AG20443 (cell line): ENCODE data around the gene NKAIN2.
"Not testable (repeated sequence)": the region's sequence is repeated elsewhere in the genome, so short reads cannot be mapped to it uniquely, and the experiment has no call there.

Source experiments
- DNase-seq: peaks from one replicate; pipeline ENCODE4 v3.0.0; 2012; ENCODE audit warnings: low spot score, mixed read lengths

NKAIN2 gene

DNA sequence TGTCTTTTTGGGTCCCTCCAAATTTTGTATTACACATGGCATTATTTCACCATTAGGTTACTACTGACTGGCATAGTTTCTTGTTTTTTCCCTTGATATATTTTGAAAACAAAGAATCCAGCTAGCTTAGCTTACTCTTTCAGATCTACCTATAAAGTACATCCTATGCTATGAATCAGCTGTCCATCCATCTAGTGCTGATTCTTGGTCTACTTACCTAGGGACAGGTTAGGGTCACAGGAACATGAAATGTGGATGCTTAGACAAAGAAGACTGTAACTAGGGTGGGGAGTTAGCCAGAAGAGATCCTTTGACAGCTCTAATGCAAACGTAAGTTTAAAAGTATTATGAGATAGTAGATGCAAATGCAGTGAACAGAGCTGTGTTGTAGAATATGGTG, 91.7 kb downstream of the NKAIN2 start:
- no peak for DNase-seq

DNA sequence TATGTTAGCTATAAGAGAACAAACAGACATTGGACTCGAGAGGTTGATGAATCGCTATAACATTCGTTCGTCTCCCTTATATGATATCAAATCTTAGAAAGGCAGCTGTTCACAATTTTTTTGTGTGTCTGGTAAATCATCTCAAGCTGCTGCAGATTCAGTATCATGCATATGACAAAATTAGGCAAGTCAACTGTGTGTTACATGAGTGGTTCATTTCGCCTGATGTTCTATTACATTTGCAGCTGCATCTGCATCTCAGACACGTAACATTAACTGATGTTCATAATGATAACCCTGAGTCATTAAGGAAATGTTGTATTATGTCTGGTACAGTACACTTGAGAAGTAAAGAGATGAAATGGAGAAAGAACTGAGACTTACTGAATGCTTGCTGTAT, 92.1 kb downstream of the NKAIN2 start:
- DNase-seq: no peak

DNA sequence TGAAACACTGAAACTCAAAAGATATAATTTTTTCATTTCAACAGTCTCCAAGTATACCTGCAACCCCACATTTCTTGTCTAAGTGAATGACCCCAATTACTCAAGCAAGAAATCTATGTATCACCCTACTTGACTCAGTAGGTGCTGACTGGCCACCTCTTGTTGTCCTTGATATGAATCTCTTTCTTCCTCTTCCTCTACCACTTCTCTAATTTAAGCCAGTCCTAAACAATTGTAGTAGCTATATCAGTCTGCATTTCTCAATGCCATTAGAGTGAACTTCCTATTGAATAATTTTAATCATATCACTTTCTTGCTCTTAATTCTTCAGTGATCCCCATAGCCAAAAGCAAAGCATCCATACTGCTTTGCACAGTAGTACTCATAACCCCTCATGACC, 93.2 kb downstream of the NKAIN2 start:
- no peak for DNase-seq

DNA sequence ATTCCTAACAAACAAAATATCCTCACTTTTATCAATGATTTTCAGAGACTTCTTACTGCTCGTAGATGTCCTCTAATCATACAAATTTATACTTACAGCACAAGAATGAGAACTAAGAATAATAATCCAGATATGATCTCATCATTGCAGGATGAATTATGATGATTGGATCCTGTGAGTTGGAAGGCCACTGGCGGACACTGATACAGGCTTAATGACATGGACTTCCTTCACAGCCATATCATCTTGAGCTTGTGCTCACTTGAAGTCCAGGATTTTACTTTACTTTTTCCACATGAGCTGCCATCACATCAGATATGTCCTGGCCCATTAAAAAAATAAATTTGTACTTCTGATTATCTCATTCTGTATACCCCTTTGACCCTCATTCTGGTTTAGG, 94.3 kb downstream of the NKAIN2 start:
- DNase-seq: no peak

DNA sequence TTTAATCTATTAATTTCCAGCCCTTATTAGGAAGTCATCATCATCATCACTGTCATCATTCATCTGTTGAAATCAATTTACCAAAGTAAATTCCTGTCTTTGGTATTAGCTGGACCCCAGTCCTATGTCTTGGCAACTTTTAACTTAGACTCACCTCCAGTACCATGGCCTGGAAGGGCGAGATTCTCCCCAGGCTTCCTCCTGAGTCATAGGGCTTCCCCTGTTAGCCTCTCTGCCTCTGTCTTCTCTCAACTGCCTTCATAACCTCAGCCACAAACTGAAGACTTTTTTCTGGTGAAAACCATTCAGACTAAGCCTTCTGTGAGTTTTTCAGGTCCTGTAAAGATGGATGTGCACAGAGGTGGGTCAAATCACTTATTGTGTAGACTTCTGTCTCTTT, 95.0 kb downstream of the NKAIN2 start:
- no peak for DNase-seq

DNA sequence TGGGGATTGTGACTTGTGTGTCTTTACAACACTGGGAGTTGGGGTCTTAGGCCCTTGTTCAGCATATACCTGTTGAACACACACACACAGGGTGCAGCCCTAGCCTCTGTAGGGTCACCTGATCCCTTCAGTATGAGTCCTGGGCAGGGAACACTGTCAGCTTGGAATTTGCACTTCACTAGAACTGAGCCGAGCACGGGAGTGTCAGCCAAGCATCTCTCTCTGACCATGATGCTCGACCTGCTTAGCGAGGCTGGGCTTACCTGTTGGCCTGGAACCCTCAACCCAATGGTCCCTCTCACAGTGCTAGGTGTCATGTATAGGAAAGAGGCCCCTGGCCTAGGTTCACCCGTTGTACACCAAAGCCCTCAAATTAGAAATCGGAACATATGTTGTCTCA, 96.1 kb downstream of the NKAIN2 start:
- no peak for DNase-seq

DNA sequence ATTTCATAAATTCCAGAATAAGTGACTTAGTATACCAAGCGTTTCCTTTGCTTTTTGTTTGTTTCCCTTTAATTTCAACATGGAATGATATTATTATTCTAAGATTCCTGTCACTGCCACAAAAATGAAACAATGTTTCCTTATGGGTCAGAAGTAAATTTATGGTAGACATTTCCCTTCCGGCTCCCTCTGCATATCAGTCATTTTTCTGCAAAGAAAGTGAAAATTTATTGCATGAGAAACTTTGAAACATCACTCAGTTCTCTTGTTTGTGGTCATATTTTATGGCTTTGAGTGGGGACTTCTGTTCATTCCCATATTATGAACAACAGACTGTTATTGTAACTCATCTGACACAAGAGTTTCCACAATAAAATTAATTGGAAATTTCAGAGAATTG, 97.8 kb downstream of the NKAIN2 start:
- no peak for DNase-seq

DNA sequence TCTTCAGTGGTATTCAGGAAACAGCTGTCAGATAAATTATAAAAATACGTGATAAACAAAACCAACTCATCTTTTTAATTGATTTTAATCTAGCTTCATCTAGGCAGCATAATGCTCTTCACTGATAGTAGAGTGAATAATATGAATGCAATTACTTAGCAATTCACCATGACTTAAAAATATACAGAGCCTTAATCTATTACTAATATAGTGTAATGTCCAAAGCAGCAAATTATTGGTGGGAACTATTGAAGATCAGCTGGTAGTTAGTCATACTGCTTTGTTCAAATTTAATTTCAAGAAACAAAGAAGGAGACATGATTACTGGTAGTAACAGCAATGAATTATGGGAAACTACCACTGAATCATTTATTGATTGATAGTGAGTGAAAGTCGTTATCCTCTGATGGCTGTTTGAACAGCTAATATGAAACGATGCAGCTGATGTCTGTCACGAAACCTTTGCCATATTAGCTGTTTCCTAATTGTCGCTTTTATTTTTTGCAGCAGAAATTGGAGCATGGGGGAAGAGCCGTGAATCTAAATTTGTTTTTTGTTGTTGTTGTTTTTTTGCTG, 99.2 kb downstream of the NKAIN2 start:
- no peak for DNase-seq

DNA sequence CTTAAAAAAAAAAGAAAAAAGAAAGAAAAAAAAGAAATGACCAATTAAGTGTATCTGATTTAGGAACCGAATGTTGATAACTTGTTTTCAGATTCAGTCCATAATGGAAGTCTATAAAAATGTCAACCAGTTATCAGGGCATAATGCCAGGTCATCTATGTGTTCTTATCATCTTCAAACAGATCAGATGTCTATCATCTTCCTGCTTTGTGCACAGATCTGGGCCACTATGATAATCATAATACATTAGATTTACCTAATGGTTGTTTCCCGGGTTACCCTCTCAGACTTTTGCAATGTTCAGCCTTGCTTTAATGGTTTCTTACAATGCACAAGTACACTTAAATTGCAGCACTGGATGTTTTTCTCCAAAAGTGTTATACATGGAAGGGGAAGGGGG, 100.6 kb downstream of the NKAIN2 start:
- no peak for DNase-seq

DNA sequence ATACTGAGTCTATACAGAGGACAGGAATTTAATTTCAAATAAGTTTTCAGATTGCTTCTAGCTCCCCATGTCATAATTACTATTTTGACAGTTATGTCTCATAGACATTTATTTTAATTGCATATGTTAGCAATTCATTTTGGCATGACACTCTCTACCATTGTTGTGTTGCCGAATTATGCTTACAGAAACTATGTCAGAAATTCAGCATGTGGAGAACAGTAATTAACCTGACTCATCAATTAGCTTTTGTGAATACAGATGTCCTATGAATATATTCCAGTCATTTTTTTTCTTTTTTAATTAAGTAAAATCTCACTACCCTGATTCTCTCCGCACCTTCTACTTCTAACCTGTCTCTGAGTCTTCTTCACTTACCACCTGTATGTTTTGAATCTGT, 105.1 kb downstream of the NKAIN2 start:
- no peak for DNase-seq

DNA sequence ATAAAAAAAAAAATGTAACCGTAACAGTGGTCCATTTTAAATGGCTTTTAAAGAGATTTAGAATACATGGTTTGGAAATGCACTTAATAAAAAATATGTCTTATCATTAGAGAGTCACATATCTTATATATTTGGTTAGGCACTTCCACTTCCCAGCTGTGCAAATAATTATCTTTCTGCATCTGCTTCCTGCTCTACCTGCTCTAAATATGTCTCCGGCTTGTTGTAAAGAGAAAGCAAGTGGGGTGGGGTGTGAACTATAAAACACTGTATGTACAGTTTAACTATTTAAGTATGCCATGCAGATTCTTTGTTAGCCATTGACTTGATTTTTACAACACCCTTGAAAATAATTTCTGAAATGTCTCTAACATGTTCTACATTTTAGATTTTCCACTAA, 106.3 kb downstream of the NKAIN2 start:
- DNase-seq: no peak

DNA sequence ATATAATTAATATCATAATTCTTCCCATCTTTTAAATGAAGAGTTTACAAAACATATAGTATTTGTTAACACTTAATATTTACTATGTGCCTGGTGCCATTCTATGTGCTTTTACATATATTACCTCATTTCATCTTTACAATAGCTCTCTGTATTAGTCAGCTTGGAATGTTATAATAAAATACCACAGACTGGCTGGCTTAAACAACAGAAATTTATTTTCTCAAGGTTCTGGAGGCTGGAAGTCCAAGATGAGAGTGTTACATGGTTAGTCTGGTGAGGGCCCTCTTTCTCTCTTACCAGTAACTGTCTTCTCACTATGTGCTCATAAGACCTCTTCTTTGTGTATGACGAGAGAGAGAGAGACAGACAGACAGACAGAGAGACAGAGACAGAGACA, 110.2 kb downstream of the NKAIN2 start:
- no peak for DNase-seq

DNA sequence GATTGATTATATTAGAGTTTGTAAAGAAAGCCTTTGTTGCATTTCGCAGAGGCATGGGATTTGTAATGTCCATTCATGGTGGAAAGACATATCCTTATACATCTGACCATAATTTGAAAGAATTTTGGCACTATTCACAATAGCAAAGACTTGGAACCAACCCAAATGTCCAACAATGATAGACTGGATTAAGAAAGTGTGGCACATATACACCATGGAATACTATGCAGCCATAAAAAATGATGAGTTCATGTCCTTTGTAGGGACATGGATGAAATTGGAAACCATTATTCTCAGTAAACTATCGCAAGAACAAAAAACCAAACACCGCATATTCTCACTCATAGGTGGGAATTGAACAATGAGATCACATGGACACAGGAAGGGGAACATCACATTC, 119.7 kb downstream of the NKAIN2 start:
- not testable (repeated sequence) for DNase-seq

DNA sequence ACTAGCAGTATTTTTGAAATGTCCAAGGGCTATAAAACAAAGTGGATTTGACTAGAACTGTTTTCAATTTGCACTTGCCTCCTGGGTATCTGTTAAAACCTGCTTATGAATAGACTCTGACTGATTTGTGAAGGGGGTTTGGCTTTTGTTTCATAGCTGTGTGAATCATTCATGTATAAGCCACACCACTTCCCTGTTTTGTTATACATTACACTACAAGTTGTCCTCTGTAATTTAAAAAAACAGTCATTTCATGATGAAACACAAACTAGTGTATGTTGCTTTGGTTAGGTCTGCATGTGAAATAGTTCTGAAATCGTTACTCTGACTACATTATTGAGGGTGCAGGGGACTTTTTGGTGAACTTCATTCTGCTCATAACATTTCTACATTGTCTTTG, 121.7 kb downstream of the NKAIN2 start:
- DNase-seq: no peak

DNA sequence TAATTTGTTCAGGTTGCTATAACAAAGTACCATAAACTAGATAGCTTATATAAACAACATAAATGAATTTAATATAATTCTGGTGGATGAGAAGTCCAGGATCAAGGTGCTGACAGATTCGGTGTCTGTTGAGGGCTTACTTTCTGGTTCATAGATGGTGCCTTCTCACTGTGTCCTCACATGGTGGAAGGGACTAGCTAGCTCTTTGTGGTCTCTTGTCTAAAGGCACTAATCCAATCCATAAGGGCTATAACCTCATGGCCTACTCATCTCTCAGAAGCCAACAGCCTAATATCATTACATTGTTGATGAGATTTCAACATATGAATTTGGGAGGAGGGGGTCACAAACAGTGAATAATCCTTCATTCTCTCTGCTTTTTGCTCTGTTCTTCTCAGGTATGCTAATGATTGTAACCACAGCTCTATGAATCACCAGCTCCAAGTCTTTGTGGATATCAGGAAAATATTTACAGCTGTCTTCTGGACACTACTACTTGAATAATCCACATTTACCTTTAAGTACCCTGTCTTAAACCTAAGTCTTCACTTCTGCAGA, 122.3 kb downstream of the NKAIN2 start:
- no peak for DNase-seq

DNA sequence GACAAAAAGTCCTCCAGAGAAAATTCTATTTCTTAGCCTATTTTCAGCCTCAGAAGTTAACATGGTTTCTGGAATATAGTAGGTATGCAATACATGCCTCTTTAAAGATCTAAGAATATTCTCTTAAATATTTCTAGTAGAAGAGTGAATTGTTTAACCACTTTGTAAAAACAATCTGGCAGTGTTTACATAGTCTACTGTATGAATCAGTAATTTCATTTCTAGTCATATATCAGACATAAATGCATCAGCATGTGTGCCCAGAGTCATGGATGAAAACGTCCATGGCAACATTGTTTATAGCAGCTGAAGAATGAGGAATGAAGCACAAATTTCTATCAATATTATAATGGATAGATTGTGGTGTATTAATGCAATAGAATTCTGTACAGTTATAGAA, 124.9 kb downstream of the NKAIN2 start:
- DNase-seq: no peak

DNA sequence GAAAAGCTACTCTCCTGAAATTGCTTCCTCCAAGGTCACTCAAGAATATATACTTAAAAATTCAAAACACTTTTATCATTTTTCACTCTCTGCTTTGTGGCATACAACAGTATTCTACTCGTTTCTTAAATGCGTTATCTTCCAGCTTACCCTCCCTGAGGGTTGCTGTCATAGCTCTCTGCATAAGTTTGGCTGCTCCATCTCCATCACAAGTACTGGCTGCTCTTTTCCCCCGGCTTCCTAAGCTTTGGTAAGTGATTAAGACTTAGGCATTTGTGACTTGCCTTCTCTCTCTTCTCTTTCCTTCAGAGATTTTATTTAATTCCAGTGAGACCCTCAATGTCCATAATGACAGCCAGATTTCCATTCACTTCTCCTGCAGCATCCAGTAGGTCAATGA, 128.3 kb downstream of the NKAIN2 start:
- DNase-seq: no peak

DNA sequence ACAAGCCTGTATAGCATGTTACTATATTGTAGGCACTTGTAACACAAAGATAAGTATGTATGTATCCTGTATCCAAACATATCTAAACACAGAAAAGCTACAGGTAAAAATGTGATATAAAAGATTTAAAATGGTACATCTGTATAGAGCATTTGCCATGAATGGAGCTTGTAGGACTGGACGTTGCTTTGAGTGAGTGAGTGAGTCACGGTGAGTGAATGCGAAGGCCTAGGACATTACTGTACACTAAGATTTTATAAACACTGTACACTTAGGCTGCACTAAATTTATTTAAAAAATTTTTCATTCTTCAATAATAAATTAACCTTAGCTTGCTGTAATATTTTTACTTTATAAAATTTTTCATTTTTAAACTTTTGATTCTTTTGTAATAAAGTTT, 136.9 kb downstream of the NKAIN2 start:
- no peak for DNase-seq

DNA sequence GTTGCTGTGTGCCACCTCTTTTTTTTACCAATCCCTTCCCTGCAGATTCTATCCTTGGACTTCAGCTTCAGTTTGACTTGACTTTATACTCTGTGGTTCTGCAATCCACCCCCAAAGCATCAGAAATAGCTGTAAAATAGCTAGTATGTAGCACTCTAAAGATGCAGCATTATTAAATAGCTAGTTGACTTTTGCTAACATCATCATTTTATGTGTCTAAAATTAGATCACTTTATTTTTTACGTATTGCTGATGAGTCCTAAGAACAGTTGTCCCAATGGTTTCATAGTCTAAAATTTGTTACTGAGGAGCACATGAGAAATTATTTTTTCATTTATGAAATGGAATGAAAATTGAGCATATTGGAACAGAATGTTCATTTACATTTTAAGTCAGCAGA, 138.2 kb downstream of the NKAIN2 start:
- no peak for DNase-seq

DNA sequence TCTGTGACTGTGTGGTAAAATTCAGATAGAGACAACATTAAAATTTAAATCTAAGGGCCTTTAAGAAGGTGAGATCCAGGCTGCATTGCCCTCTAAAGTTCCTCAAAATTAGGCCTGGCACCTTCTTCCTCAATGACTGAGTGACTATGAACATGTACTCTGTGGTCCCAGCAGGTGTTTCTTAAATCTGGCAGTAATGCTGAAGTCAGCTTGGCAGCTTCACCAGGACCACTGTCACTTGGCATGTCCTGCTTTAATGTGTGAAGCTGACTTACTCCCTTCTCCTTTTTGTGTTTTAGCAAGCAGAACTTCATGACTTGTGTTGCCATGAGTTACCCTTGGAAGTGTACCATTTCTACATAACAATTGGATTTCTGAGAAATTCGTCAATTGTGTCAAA, 141.7 kb downstream of the NKAIN2 start:
- DNase-seq: no peak

DNA sequence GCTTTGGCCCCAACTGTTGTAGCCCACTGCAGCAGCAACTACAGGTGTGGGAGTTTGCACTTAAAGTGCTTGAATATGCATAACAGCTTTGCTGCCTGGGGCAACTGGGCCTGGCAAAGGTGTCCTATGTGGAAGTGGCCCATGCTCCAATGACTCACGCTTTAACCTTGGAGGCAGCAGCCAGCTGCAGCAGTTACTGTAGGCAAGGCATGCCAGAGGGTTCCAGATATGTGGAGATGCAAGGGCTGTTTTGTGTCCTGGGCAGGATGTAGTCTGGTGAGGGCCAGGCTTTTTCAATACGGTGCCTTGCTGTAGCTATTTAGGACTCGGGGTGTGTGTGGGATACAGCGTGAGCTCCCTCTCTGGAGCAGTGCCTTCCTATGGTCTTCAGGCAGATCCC, 150.3 kb downstream of the NKAIN2 start:
- no peak for DNase-seq

DNA sequence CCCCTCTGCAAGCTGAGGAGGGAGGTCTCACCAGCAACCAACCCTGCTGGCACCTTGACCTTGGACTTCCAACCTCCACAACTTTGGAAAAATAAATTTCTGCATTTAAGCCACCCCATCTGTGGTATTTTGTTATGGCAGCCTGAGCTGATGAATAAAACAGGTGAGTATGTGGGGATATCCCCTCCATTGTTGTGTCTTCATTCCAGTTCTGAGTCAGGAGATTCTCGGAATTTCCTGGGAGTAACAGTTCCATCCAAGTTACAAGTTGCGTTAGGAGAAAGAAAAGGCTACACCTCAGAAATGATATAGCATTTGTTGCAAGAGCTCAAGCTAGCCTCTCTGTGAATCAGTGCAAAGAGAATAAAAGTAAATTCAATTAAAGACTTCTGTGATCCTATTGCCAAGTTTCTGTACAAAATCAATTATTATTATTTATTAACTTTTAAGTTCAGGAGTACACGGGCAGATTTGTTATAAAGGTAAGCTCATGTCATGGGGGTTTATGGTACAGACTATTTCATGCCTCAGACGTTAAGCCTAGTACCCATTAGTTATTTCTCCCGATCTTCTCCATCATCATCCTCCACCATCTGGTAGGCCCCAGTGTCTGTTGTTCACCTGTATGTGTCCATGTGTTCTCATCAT, 153.0 kb downstream of the NKAIN2 start:
- no peak for DNase-seq

DNA sequence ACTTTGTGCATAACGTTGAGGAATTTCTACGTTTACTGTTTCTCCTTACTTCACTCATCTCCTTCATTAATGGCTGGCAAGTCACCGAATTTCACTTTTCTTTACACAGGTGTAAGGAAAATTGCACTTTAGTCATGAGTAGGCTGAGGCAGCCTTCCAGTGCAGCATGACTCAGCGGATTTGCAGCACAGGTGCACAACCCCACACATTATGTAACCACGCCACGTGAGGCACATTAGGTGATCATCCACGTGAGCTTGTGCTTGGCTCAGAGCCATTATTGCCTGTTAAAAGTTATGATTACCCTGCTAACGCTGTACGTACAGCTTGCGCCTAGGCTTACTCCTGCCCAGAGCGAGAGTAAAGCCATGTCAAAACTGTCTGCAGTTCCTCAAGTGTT, 158.8 kb downstream of the NKAIN2 start:
- no peak for DNase-seq

DNA sequence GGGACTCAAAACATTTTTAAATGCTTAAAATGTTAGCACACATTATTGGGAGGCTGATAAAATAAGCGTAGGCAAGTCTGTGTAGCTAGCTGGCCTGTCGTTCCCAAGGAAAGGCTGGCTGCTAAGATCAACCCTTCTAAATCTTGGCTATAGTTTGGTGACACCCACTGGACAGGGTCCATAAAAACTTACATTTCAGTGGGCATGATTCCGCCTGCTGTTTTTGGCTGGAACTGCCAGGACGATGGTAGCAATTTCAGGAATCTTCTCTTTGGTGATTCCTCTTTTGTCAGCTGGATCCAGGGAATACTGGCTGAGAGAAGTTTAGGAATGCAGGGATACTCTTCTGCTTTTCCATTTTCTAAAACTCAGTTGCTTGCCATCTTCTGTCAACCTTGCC, 162.2 kb downstream of the NKAIN2 start:
- no peak for DNase-seq
